Endothelial cell of umbilical vein (primary cell): ENCODE data around the gene PCED1B. TPM values are rescaled to one million over a fixed set of nuclear protein-coding genes. Genes with fewer than 3 reads are reported as not detected.
A peak's percentile ranks its signal among the peaks of the same experiment; 100 is the strongest.

Experiments used
- BruUV-seq: library from RNA; stranded (reverse); fragments of 400-500 nt; replicated peaks from 2 replicates; lab custom pipeline; 2021; lab: Mats Ljungman, UMichigan
- CTCF ChIA-PET: fragments of 300-600, 350-600 bp; sonication (Branson Sonifier 250); formaldehyde crosslinking; loops from one replicate; lab custom pipeline; 2021; ENCODE audit warnings: antibody characterized with exemption, inconsistent platforms; lab: Charles Lee
- POLR2A ChIA-PET: fragments of 300-600, 350-600 bp; sonication (Branson Sonifier 250); formaldehyde crosslinking; loops from one replicate; lab custom pipeline; 2021; ENCODE audit warnings: antibody characterized with exemption, inconsistent platforms; lab: Charles Lee
- DNase-seq: peaks from one replicate; pipeline ENCODE4 v3.0.0-alpha.2; 2011; ENCODE audit warnings: low read depth, low spot score
- FAIRE-seq: peaks from 2 replicates; lab custom pipeline; 2011; peaks lifted over from hg19 to GRCh38; lab: Jason Lieb, UNC
- H2AFZ ChIP-seq: 2 replicates; pipeline ENCODE4 v1.6.0; 2012; ENCODE audit warnings: low read depth, low read length, control low read depth, inconsistent platforms
- H3K27ac ChIP-seq: 2 replicates; pipeline ENCODE4 v1.5.1; 2011; ENCODE audit warnings: low read depth, mild to moderate bottlenecking, control low read depth, low read length, moderate library complexity; ENCODE audit not compliant: insufficient read depth
- H3K27me3 ChIP-seq, 2 experiments: 2 replicates each; pipeline versions ENCODE4 v1.6.0 to v1.6.1; 2011; ENCODE audit warnings: low read length in 2 of 2, mixed read lengths in 1 of 2; ENCODE audit not compliant: control insufficient read depth in 2 of 2, insufficient read depth in 2 of 2
- H3K36me3 ChIP-seq, 2 experiments: 2 replicates in 1 of 2; 3 replicates in 1 of 2; pipeline ENCODE4 v1.5.1; 2011; ENCODE audit warnings: low read length in 2 of 2, mild to moderate bottlenecking in 1 of 2, moderate library complexity in 1 of 2; ENCODE audit not compliant: control insufficient read depth in 2 of 2, insufficient read depth in 2 of 2; ENCODE audit errors: extremely low read depth in 1 of 2
- H3K4me1 ChIP-seq: 3 replicates; pipeline ENCODE4 v1.5.1; 2011; ENCODE audit warnings: mild to moderate bottlenecking, low read length; ENCODE audit not compliant: control insufficient read depth, insufficient read depth; ENCODE audit errors: extremely low read depth
- H3K4me2 ChIP-seq: 2 replicates; pipeline ENCODE4 v1.6.1; 2011; ENCODE audit warnings: low read length, control low read depth, mixed read lengths; ENCODE audit not compliant: insufficient read depth
- H3K4me3 ChIP-seq, 3 experiments: fragments of 200-600 bp in 1 of 3; sonication (generic), shearing (Covaris generic) in 1 of 3; replicated peaks in 1 of 3; 2 replicates each; pipeline ENCODE4 v1.5.1; 2011 to 2016; ENCODE audit warnings: control low read depth in 3 of 3, low read length in 3 of 3, mild to moderate bottlenecking in 2 of 3, inconsistent platforms in 1 of 3, low read depth in 1 of 3, moderate library complexity in 1 of 3; ENCODE audit not compliant: insufficient read depth in 1 of 3
- H3K79me2 ChIP-seq: 2 replicates; pipeline ENCODE4 v1.6.0; 2012; ENCODE audit warnings: low read length, inconsistent platforms; ENCODE audit not compliant: control insufficient read depth, insufficient read depth
- H3K9ac ChIP-seq: replicated peaks from 2 replicates; pipeline ENCODE3; 2011; ENCODE audit warnings: low read length, control low read depth; ENCODE audit not compliant: insufficient read depth; ENCODE audit errors: extremely low read depth
- H3K9me1 ChIP-seq: replicated peaks from 3 replicates; pipeline ENCODE4 v1.6.0; 2011; ENCODE audit warnings: mild to moderate bottlenecking, low read length; ENCODE audit not compliant: control insufficient read depth, insufficient read depth; ENCODE audit errors: extremely low read depth
- H3K9me3 ChIP-seq: replicated peaks from 2 replicates; pipeline ENCODE4 v1.5.1; 2012; ENCODE audit warnings: low read length, inconsistent platforms; ENCODE audit not compliant: control insufficient read depth, insufficient read depth
- H4K20me1 ChIP-seq: replicated peaks from 2 replicates; pipeline ENCODE3; 2011; ENCODE audit warnings: mild to moderate bottlenecking, low read length; ENCODE audit not compliant: control insufficient read depth, insufficient read depth; ENCODE audit errors: extremely low read depth
- CTCF ChIP-seq, 2 donors: IDR thresholded peaks; 1 replicate in 1 of 2; 2 replicates in 1 of 2; pipeline ENCODE4 v1.5.1; 2011; ENCODE audit warnings: low read length in 2 of 2, mild to moderate bottlenecking in 2 of 2, moderate library complexity in 2 of 2, control low read depth in 1 of 2, inconsistent platforms in 1 of 2, low read depth in 1 of 2; ENCODE audit not compliant: insufficient read depth in 1 of 2; ENCODE audit errors: extremely low read depth in 1 of 2
- EZH2 ChIP-seq: IDR thresholded peaks from 2 replicates; pipeline ENCODE4 v1.6.1; 2012; ENCODE audit warnings: borderline replicate concordance, low read depth, mild to moderate bottlenecking, moderate library complexity, low read length, inconsistent platforms; ENCODE audit not compliant: severe bottlenecking
- FOS ChIP-seq: IDR thresholded peaks from 2 replicates; pipeline ENCODE4 v1.6.1; 2011; ENCODE audit warnings: mild to moderate bottlenecking, low read length, moderate library complexity, borderline replicate concordance; ENCODE audit not compliant: insufficient read depth
- GATA2 ChIP-seq: IDR thresholded peaks from 2 replicates; pipeline ENCODE4 v1.7.0; 2011; ENCODE audit warnings: low read depth, mild to moderate bottlenecking, moderate library complexity, mixed read lengths, low read length; ENCODE audit not compliant: insufficient read length, insufficient read depth
- JUN ChIP-seq: IDR thresholded peaks from 2 replicates; pipeline ENCODE4 v1.6.1; 2011; ENCODE audit warnings: borderline replicate concordance, low read depth; ENCODE audit not compliant: insufficient read length, insufficient read depth
- MYC ChIP-seq: IDR thresholded peaks from one replicate; pipeline ENCODE4 v1.6.1; 2011; ENCODE audit warnings: mild to moderate bottlenecking, low read depth, low read length
- POLR2A ChIP-seq: IDR thresholded peaks from 2 replicates; pipeline ENCODE4 v1.6.1; 2012; ENCODE audit warnings: low read depth, mild to moderate bottlenecking, control low read depth, low read length
- POLR2AphosphoS5 ChIP-seq: IDR thresholded peaks from 2 replicates; pipeline ENCODE4 v1.6.1; 2012; ENCODE audit warnings: low read depth, mild to moderate bottlenecking, control low read depth, low read length, moderate library complexity; ENCODE audit not compliant: insufficient read depth
- dilution Hi-C: fragments of 300-500 bp; cut with MboI; formaldehyde crosslinking; loops from one replicate; pipeline ENCODE4 v1.15.0; 2019; ENCODE audit warnings: low sequenced_read_pairs; ENCODE audit not compliant: extremely low pct_ligation_motif_present
- intact Hi-C: fragments of 100-400 bp; cut with micrococcal nuclease; formaldehyde crosslinking; loops from one replicate; pipeline ENCODE4 v1.10.0; 2022
- polyA plus RNA-seq, 4 experiments: library from polyadenylated mRNA; depleted of rRNA in 3 of 4; stranded (reverse) in 3 of 4; unstranded in 1 of 4; fragments of >200 nt; gene quantifications; 2 replicates each; pipeline versions ENCODE4 v1.2.1 to v1.2.3, GENCODE V29; 2011 to 2012; ENCODE audit warnings: missing spikeins in 1 of 4
- total RNA-seq: library from RNA; stranded (reverse); gene quantifications from 2 replicates; pipeline ENCODE4 v1.2.3, GENCODE V29; 2021
- TF ChIP-seq, protein P1 (sequence below): IDR thresholded peaks from 2 replicates; pipeline ENCODE4 v1.6.1; 2011; ENCODE audit not compliant: insufficient read depth, insufficient read length

PCED1B gene
- total and polyA plus RNA-seq, 2 donors (not counting 3 experiments of a cell fraction or from before 2014, with no cell fraction given), result 1.7 to 2.6 TPM

DNA sequence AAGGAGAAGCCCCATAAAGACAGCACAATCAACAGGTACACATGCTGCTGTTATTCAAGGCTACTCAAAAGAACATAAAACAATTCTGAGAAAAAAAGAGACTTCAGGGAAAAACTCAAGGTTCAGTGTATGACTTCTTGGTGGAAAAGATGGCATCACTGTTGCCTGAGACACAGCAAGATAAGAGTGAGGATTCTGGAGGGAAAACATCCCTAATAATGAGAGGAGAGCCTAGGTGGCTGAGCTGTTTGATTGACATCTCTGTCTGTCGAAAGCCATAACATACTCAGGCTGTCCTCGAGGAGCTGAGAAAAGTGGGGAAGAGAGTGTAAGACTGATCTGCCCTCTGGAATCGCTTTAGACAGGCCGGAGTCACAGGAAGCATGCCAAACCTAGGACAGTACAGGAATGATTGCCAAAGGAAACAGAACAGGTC lies 193.8 kb downstream of the PCED1B start:
- Histone ChIP-seq H3K4me3 (no peak overlapping the region), H3K36me3 (no peaks in the 10 kb centered on the region), H3K27ac (no peak overlapping the region), H3K4me2 (no peak overlapping the region), H2AFZ (no peak overlapping the region), H3K9me1 (no peaks in the 10 kb centered on the region), H3K27me3 (peaks cover 0 to 11% of the 10 kb centered on the region in 2 experiments), H4K20me1 (no peaks in the 10 kb centered on the region), H3K4me1 (peaks cover 20% of the 10 kb centered on the region), H3K9me3 (no peaks in the 10 kb centered on the region), H3K79me2 (no peaks in the 10 kb centered on the region), H3K9ac (no peak overlapping the region)
- intact Hi-C loops, result no loop called here
- dilution Hi-C loops, result no loop called here
- DNase-seq (peak; percentile 33), FAIRE-seq (no peak)
- ChIA-PET POLR2A (no interaction called here), CTCF (interaction anchor here (0.9 to 1.1 kb wide), 3 partner anchors 11 to 241 kb away, joined by 3 to 5 read pairs (median 5); no protein-coding TSS in a partner anchor)
- TF ChIP-seq EZH2 (no peak), FOS (no peak), POLR2AphosphoS5 (no peak), MYC (no peak), CTCF (IDR thresholded peaks at IDR 0.05; ENCODE audit: extremely low read depth in 1 of 2, insufficient read depth in 1 of 2, low read depth in 1 of 2, low read length in 2 of 2) (no peak), POLR2A (no peak), JUN (no peak), GATA2 (no peak)
- TF ChIP-seq, protein P1, sequence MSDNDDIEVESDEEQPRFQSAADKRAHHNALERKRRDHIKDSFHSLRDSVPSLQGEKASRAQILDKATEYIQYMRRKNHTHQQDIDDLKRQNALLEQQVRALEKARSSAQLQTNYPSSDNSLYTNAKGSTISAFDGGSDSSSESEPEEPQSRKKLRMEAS, result no peak
- BruUV-seq, result no TSS peak
